NAMALWA (cell line): ENCODE data around the gene COASY.

ENCODE experiments used
- DNase-seq: peaks from one replicate; pipeline ENCODE4 v3.0.0-alpha.2; 2015; ENCODE audit warnings: low spot score

Gene COASY

GRCh38 chr17:42574463-42574862 lies 12.5 kb downstream of the COASY start:
- DNase-seq: no peak

GRCh38 chr17:42577140-42577531 lies 15.2 kb downstream of the COASY start:
- DNase-seq: peak; percentile 59

GRCh38 chr17:42577532-42578281 lies 15.8 kb downstream of the COASY start, which contains the start of gene PSMC3IP:
PSMC3IP (minus strand) TSS chr17:42577729; CDS start chr17:42577686, 43 bp downstream.
- peak; percentile 96 for DNase-seq

- DNase-seq: peak; percentile 91
These were observed 16.4 kb downstream of the COASY start for GRCh38 chr17:42578282-42578869.

GRCh38 chr17:42579794-42580551 lies 18.0 kb downstream of the COASY start:
- no peak for DNase-seq

GRCh38 chr17:42581744-42582270 lies 19.9 kb downstream of the COASY start:
- DNase-seq: no peak

GRCh38 chr17:42584880-42585279 lies 22.9 kb downstream of the COASY start:
- no peak for DNase-seq

GRCh38 chr17:42585353-42585752 lies 23.4 kb downstream of the COASY start:
- DNase-seq: no peak

- no peak for DNase-seq
These were observed 24.7 kb downstream of the COASY start for GRCh38 chr17:42586514-42587230.

GRCh38 chr17:42590886-42591285 lies 28.9 kb downstream of the COASY start:
- DNase-seq: no peak

GRCh38 chr17:42591411-42591810 lies 29.5 kb downstream of the COASY start:
- DNase-seq: no peak

GRCh38 chr17:42596386-42596785 lies 34.4 kb downstream of the COASY start:
- DNase-seq: no peak

- DNase-seq: no peak
These were observed 37.0 kb downstream of the COASY start for GRCh38 chr17:42598905-42599304.

GRCh38 chr17:42603318-42603717 lies 41.4 kb downstream of the COASY start:
- peak; percentile 12 for DNase-seq

GRCh38 chr17:42607769-42608168 lies 45.8 kb downstream of the COASY start:
- DNase-seq: no peak

- peak; percentile 52 for DNase-seq
These were observed 46.6 kb downstream of the COASY start for GRCh38 chr17:42608305-42609181.

GRCh38 chr17:42609182-42609813 lies 47.4 kb downstream of the COASY start, which contains the start of the genes RETREG3 and TUBG1:
RETREG3 (minus strand) TSS chr17:42609374; CDS start chr17:42609324, 50 bp downstream.
TUBG1 (plus strand) TSS chr17:42609683; CDS start chr17:42609738, 55 bp downstream.
- peak; percentile 99 for DNase-seq

GRCh38 chr17:42609814-42610801 lies 48.2 kb downstream of the COASY start:
- peak; percentile 21 for DNase-seq

- DNase-seq: no peak
These were observed 50.1 kb downstream of the COASY start for GRCh38 chr17:42612013-42612412.
